NOMO-1 treated with dmso at 0.1 percent for 144 hours (cell line): ENCODE results near the gene TMCO4.
"Not testable (repeated sequence)": the region's sequence is repeated elsewhere in the genome, so short reads cannot be mapped to it uniquely, and the experiment has no call there.

Experiments
- DNase-seq: peaks from one replicate; lab custom pipeline; 2025; ENCODE audit not compliant: unreplicated experiment; lab: John Stamatoyannopoulos, UW

The TMCO4 gene

DNA sequence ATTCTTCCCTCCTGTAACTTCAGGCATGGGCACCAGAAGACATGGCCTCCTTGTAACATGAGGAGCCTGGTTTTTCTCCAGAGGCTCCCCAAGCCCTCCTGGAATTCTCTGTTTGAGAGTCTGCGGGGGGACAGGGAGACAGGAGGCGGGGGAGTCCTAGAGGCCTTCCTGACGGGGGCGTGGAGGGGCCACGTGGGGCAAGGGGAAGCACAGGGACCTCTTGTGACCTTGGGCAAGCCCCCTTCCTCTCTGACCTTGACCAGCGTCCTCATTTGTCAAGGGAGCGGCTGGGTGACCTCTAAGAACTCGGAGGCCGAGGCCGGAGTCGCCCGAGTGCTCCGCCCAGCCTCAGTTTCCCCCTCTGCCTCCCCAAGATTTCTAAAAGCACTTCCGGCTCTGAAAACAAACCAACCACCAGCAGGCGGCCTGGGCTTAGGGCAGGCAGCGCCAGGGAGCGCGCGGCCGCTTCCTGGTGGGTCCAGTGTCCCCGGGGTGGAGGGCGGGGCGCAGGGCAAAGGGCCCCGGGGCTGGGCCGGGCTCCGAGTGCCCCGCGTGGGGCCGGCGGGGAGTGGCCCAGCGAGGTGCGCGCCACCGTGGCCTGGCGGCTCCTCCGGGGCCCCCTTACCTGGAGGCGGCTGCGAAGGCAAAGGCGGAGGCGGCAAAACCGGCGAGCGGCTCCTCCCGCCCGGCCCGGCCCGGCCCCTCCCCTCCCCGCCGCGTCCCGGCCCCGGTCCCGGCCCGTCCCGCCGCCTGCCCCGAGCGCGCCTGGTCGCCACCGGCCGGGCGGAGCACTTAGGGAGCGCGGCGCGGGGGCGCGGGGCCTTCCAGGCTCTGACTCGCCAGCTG, at the start of gene TMCO4:
Gene TMCO4 (minus strand): TSS at position 687 of the 846 bp plus-strand sequence. CDS start 19,158 bp downstream, outside the sequence.
- peak; percentile 46 for DNase-seq

DNA sequence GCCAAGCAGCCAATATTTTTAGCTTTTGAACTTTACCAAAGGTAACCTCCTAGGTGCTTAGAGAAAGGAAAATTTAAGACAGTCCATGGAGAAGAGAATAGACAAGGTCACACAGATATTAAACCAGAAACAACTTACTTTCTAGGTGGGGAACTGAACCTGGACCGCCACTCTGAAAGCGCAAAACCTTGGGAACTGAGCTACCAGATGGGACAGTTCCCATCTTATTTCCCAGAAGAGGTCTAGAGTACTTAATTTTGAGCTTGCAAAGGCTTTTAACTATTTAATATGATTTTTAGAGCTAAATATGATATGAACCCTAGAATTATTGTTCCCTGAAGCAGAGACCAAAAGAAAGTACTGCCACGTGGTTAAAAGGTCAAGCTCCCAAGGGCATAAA, 49.6 kb upstream of the TMCO4 start:
- DNase-seq: not testable (repeated sequence)

DNA sequence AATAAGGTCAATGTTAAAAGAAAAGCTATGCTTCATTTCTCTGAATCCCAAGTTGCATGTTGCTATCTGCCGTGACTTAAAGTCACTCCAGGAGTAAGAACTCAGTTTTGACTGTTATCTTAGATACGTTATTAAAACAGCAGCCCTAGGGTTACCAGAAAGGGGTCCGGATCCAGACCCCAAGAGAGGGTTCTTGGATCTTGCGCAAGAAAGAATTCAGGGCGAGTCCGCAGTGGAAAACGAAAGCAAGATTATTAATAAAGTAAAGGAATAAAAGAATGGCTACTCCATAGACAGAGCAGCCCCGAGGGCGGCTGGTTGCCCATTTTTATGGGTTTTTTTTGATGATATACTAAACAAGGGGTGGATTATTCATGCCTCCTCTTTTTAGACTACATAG, 47.6 kb upstream of the TMCO4 start:
- not testable (repeated sequence) for DNase-seq

DNA sequence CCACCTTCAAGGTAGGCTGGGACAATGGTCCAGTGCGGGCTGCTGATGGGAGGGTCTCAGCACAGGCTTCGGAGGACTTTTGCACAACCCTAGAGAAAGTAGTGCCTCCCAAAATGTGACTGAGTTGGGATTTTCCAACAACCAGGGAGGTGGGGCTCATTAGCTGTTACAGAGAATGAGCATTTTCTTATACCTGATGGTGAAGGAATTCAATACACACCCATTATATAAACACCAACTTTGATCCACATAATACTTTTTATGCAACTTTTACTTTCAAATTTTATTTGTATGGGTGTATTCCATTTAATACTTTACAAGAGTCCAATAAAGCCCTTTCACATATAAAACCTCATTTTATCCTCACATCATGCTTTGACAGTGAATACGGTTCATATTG, 46.6 kb upstream of the TMCO4 start:
- DNase-seq: no peak

DNA sequence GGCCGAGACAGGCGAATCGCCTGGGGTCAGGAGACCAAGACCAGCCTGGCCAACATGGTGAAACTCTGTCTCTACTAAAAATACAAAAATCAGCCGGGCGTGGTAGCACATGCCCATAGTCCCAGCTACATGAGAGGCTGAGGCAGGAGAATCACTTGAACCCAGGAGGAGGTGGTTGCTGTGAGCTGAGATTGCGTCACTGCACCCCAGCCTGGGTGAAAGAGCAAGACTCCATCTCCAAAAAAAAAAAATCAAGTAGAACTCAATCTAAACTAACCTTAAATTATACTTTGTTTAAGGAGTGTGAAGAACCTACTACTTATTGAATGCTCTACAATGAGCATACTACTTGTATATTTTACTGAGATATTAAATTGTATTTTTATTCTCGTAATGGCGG, 45.8 kb upstream of the TMCO4 start:
- no peak for DNase-seq

DNA sequence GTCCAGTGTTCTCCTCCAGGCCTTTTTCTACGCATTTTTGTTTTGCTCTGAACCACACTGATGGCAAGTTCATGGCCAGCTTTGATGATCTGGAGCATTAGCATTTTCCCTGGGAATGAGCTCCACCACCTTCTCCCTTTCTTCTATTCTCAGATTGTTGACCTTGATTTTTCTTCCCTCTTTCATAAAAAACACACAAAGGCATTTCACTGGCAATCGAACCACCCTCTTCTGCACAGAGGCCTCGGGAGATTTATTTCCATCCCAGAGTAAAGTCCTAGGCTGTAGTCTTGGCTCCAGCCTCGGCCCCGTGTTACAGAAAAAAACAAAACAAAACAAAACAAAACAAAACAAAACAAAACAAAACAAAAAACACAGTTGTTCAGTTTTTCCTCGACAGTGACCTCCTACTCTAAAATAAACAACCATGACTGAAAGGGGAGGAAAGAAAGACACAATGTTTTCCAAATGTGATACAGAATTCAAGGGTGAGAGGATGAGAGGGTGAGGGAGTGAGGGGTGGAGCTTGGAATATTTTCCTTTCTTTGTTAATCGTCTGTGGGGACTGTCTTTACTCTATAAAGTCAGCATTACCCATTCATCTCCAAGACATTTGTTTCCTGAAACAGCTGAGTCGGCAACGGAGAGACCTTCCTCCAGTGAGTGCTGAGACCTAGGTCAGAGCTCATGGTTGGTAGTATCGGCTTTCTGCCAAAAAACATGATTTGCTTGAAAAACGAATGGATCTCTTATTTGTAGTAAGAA, 45.2 kb upstream of the TMCO4 start:
- no peak for DNase-seq

DNA sequence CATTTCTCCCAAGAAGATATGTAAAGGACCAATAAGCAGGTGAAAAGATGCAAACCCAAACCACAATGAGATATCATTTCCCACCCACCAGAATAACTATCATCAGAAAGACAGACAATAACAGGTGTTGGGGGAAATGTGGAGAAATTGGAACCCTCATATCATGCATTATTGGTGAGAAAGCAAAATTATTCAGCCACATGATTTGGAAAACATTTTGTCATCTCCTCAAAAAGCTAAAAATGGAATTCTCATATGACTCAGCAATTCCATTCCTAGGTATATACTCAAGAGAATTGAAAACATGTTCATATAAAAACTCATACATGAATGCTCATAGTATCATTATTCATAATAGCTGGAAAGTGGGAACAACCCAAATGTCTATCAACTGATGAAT, 40.5 kb upstream of the TMCO4 start:
- DNase-seq: no peak

DNA sequence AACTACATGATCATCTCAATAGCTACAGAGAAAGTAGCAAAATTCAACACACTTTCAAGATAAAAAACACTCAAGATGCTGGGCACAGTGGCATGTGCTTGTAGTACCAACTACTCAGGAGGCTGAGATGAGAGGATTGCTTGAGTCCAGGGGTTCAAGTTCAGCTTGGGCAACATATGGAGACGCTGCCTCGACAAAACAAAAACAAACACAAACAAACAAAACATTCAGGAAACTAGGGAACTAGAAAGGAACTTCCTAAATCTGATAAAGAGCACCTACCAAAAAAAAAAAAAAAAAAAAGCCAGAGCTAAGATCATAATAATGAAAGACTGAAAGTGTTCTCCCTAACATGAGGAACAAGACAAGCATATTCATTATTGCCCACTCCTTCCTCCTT, 38.1 kb upstream of the TMCO4 start:
- no peak for DNase-seq

DNA sequence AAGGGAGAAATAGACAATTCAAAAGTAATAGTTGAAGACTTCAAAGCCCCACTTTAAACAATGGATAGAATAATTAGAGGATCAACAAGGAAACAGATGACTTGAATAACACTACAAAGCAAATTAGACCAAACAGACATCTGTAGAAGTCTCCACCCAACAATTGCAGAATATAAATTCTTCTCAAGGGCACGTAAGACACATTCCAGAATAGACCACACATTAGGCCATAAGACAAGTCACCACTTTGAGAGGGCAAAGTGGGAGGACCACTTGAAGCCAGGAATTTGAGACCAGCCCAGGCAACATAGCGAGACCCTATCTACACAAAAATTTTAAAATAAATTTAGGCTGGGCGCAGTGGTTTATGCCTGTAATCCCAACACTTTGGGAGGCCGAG, 35.9 kb upstream of the TMCO4 start:
- DNase-seq: no peak

DNA sequence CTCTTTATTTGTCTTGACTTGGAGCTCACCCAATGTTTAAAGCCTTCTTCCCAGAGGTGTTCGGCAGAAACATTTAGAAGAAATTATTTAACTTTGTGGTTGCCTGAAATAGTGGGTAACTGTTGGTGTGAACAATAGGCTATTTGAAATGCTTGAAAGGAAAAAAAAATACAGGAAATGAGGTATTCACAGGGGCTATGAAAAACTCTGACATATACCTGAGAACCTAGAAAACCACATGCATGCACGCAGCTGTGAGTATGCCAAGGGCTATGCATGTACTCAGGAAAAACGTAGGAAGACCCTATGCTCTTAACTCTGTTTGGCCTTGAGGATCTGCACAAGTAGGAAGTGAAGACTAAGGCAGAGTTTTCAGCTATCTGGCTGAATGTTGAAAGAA, 31.7 kb upstream of the TMCO4 start:
- no peak for DNase-seq

DNA sequence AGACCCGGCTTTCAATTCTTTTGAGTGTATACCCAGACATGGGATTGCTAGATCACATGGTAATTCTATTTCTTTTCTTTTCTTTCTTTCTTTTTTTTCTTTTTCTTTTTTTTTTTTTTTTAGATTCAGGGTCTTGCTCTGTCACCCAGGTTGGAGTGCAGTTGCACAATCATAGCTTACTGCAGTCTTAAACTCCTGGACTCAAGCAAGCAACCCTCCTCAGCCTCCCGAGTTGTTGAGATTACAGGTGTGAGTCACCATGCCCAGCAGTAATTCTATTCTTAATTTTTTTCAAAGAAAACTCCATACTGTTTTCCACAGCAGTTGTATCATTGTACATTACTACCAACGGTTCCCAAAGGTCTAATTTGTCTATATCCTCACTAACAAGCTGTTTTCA, 28.8 kb upstream of the TMCO4 start:
- DNase-seq: no peak

DNA sequence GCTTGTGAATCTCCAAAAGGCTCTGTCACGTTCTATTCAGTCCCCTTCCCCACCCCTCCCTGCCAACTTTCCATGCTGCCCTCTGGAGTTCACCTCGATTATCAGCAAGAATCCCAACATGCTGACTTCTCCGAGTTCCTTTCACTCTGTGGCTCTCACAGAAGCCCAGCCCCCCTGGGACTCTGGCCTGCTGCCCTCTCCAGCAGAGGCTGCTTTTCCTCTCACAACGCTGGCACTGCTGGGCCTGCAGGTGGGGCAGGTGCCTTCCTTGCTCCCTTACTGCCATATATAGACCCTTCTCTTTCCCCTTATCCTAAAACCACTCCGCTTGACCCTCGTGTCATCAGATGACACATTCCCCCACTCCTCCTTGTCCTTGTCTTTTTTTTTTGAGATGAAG, 25.6 kb upstream of the TMCO4 start:
- DNase-seq: no peak

DNA sequence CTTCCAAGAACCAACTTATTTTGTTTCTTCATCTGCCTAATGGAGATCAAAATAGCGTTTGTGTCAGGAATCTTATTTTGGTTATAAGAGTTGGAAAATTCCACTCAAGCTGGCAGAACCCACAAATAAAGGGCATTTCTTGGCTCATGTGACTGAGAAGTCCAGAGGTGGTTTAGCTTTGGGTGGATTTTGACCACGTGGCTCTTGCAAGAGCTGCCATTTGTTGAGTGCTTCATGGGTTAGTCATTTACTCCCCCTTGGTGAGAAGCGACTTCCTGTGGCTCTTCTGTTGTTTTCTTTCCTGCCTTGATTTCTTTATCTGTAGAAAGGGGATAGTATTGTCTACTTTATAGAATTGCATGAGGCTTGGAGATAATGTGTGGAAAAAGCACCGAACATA, 24.8 kb upstream of the TMCO4 start:
- DNase-seq: no peak

DNA sequence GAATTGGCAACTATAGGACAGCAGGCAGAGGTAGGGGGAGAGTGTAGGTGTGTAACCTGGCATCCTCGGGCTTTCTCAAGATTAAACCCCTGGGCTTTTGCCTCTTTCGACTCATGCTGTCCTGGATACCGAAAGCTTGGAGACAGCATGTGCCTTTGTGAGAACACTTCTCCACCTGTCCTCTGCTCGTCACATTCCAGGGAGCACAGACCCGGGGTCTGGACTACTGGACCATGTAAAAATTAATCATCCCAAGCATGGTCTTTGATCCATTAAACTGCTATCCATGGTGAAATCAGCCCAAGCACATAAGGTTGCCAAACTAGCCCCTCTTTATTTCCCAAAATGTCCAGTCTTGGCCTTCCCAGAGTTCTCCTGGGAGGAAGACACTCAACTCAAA, 24.3 kb upstream of the TMCO4 start:
- no peak for DNase-seq

DNA sequence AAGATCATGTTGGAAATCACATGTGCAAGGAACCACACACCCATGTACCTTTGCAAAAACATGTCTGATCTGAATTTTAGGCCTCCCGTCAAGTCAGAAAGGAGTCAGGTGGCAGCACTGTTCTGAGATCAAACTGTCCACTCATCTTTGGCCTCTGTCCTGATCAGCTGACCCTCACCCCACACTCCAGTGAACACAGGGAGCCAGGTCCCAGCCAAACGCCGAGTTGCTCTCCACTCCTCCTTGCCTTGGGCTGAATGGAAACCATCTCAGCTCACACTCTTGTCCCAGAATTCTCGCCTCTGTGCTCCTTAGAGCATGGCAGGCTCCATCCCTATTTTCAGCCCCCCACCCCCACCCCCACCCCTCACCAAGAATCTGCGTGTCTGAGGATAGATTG, 20.0 kb upstream of the TMCO4 start:
- DNase-seq: no peak

DNA sequence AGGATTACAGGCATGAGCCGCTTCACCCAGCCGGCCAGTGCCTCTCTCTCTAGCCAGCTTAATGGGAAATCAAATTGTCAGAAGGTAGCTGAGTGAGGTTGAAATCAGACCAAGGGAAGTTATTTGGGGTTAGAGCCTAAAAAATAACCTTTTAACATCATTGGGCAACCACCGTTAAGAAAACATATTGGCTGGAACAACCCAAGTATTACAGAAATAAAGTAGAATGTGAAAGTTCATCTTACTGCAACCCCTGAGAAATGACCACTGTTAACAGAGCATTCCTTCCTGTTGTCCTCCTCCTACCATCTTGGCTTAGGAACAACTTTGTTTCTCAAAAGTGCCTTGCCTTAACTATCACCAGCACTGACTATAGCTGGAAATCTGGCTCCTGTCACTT, 18.6 kb upstream of the TMCO4 start:
- DNase-seq: no peak

DNA sequence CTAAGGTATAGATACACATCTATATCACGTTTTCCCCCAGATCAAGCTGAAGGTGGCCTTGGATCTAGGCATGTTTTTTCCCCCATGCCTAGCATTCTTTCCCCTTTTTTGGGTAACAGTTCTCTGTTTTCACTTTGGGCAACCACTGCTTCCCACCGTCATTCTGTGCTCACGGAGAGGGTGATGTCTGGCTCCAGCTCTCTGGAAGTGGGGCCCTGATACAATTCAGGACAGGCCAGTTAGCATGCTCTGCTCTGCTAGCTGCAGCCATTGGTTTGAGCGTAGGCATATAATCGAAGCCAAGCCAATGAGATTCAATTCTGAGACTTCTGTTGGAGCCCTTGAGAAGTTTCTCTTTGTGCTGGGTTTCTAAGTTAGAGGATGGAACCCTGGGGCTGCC, 17.4 kb upstream of the TMCO4 start:
- no peak for DNase-seq

DNA sequence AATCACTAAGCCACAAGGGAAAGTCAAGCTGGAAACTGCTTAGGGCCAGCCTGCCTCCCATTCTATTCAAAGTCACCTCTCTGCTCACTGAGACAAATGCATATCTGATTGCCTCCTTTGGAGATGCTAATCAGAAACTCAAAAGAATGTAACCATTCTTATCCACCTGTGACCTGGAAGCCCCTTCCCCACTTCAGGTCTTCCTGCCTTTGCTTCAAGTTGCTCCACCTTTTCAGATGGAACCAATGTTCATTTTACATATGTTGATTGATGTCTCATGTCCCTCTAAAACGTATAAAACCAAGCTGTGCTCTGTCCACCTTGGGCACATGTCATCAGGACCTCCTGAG, 17.0 kb upstream of the TMCO4 start:
- DNase-seq: not testable (repeated sequence)

DNA sequence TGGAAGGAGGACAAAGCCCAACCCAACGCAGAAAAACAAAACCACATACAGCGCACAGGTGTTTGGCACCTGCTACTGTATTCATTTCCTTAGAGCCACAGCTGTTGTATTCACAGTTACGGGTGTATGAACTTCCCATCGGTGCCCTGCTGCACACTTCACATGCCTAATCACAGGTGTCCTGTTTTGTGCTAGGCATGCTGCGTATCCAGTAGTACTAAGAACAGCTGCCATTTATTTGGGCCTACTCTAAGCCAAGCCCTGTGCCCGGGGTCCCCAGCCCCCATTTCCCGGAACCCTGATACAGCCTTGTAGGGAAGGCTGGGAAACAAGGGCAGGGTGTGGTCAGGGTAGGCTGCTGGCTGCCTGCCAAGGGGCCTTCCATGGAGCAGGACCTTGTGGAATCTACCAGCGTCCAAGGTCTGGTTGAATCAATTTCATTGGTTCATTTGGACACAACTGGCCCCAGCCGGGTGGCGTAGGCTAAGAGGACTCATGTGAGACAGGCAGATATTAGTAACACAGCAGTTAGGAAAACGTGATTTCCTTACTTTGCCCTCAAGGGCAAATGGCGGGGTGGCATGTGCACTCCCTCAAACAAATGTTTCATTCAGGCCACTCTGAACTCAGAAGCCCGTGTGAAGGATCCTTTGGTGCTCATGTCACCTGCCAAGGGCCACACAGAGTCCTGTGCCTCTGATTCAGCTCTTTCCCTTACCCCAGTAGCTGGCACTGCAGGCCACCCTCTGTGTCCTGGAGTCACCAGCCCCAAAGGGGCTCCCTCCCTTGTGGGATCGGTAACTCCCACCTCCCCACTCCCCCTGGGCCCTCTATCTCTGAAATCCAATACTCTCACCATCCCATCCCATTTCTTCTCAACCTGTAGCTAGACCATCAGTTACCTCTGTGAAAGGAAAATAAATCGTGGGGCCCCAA, 16.4 kb upstream of the TMCO4 start:
- no peak for DNase-seq

DNA sequence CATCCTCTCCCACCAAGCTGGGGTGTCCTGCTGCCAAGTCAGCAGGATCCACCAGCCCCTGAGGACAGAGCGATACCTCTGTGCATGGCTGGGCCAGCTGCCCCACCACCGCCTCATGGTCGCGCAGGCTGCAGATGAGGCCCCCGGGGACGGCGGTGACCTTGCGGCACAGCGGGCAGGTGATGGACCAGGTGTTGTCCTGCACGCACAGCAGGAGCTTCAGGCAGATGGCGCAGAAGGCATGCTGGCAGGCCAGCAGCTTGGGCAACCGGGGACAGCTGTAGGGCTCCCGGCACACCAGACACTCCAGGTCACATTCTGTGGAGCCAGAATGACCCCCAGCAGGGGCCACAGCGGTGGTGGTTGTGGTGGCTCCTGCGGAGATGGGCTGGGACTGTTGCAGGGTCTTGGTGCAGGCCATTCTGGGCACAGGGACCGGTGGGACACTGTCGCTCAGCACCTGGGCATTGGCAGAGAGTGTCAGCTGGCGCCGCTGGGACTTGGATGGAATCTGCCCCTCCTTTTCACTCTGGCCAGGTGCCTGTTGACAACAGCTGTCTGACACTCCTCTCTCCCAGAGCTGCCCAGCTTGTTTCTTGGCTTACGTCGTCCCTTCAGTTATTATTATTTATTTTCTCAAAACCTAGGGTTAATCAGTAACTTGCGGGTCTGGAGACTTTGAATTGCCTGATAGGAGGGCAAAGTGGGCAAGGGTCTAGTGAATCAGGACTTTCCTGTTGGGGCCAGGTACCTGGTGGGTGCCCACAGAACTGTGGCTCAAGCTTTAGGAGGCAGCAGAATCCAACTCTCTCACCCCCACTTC, 15.2 kb upstream of the TMCO4 start, which contains the start of gene RNF186:
Gene RNF186 (minus strand): TSS at position 603 of the 823 bp plus-strand sequence. CDS start 182 bp downstream, at position 421.
- no peak for DNase-seq
